Adrenal gland (tissue), 12 donors: ENCODE results near the gene VWA5B1. TPM values are rescaled to one million over a fixed set of nuclear protein-coding genes. Genes with fewer than 3 reads are reported as not detected.

Experiments used
- DNase-seq, 7 donors: peaks; one replicate each; pipeline ENCODE4 v3.0.0-alpha.2; 2019 to 2020
- H3K27ac ChIP-seq, 5 donors: fragments of 200-600 bp; sonication (generic) in 4 of 5; 1 replicate in 3 of 5; 2 replicates in 2 of 5; pipeline versions ENCODE4 v1.5.1 to v1.8.0; 2016 to 2020; ENCODE audit warnings: mild to moderate bottlenecking in 1 of 5
- H3K27me3 ChIP-seq: fragments of 200-600 bp; 2 replicates; pipeline ENCODE4 v1.8.0; 2021
- H3K36me3 ChIP-seq, 2 donors: fragments of 200-600 bp; replicated peaks in 1 of 2; 1 replicate in 1 of 2; 2 replicates in 1 of 2; pipeline versions ENCODE4 v1.5.1 to v1.8.0; 2018 to 2022
- H3K4me1 ChIP-seq, 2 donors: fragments of 200-600 bp; replicated peaks in 1 of 2; 1 replicate in 1 of 2; 2 replicates in 1 of 2; pipeline versions ENCODE4 v1.5.1 to v1.8.0; 2018 to 2021
- H3K4me3 ChIP-seq, 4 donors: fragments of 200-600 bp; sonication (generic) in 3 of 4; one replicate each; pipeline ENCODE4 v1.5.1; 2016 to 2018
- H3K9me3 ChIP-seq, 3 donors: fragments of 200-600 bp; sonication (generic) in 1 of 3; replicated peaks in 1 of 3; 1 replicate in 2 of 3; 2 replicates in 1 of 3; pipeline versions ENCODE4 v1.5.1 to v1.8.0; 2016 to 2021
- POLR2A ChIP-seq, 2 donors: fragments of 450-650 bp; IDR thresholded peaks; one replicate each; pipeline ENCODE4 v1.6.1; 2017; ENCODE audit warnings: antibody characterized with exemption in 2 of 2, mild to moderate bottlenecking in 2 of 2, moderate library complexity in 1 of 2
- WGBS, 4 donors: extraction: QIAGEN DNeasy Blood & Tissue Kit in 2 of 4; methylation state at CpG; one replicate each; pipeline versions ENCODE4 v1.1.5 to v1.1.7; 2013 to 2017; 5-methylcytosine and 5-hydroxymethylcytosine counted together
- intact Hi-C, 2 donors: fragments of 100-400 bp; cut with DNase I; formaldehyde crosslinking; loops; one replicate each; pipeline versions ENCODE4 v1.14.1 to v1.15.0; 2022 to 2023
- polyA plus RNA-seq, 3 donors: library from polyadenylated mRNA; stranded (reverse); fragments of 200-250 nt in 2 of 3; fragments of 350-450 nt in 1 of 3; fragmentation: Illumina TruSeq in 1 of 3; extraction: RNeasy Lipid Tissue Mini Kit (QIAGEN cat#74804) in 1 of 3; gene quantifications; one replicate each; pipeline ENCODE4 v1.2.3, GENCODE V29; 2013 to 2014
- total RNA-seq, 9 donors: library from RNA; depleted of rRNA in 4 of 9; stranded (reverse); fragments of >200 nt in 4 of 9; fragments of 120-200 nt in 1 of 9; fragmentation: NEBNext Ultra II Directional in 1 of 9; extraction: Animal tissue kit (Norgen Biotek cat#: 25700) in 1 of 9; gene quantifications; one replicate each; pipeline versions ENCODE4 v1.1.0 to v1.2.4, GENCODE V29; 2013 to 2023
- TF ChIP-seq, protein P1 (sequence below), 6 experiments: fragments of 450-650 bp in 4 of 6; fragments of 200-600 bp in 2 of 6; sonication (generic) in 1 of 6; IDR thresholded peaks; 1 replicate in 5 of 6; 2 replicates in 1 of 6; pipeline versions ENCODE4 v1.5.1 to v1.8.0; 2016 to 2021; ENCODE audit warnings: antibody characterized with exemption in 6 of 6, mild to moderate bottlenecking in 2 of 6, moderate library complexity in 1 of 6
- donor health status: healthy with polysubstance abuse.
- donor health status: Bipolar disorder and iron deficiency.
- donor health status: DM: yes; HTN: yes; CAD: no.
- donor health status: DM: no; HTN: no; CAD: no.
- donor health status: DM: no; HTN: no; CAD: no.
- donor health status: DM: yes; HTN: yes; CAD: no.

VWA5B1 gene
- total and polyA plus RNA-seq, 12 donors = 0.07 to 2.5 (median 0.26) TPM; not detected in 5

DNA sequence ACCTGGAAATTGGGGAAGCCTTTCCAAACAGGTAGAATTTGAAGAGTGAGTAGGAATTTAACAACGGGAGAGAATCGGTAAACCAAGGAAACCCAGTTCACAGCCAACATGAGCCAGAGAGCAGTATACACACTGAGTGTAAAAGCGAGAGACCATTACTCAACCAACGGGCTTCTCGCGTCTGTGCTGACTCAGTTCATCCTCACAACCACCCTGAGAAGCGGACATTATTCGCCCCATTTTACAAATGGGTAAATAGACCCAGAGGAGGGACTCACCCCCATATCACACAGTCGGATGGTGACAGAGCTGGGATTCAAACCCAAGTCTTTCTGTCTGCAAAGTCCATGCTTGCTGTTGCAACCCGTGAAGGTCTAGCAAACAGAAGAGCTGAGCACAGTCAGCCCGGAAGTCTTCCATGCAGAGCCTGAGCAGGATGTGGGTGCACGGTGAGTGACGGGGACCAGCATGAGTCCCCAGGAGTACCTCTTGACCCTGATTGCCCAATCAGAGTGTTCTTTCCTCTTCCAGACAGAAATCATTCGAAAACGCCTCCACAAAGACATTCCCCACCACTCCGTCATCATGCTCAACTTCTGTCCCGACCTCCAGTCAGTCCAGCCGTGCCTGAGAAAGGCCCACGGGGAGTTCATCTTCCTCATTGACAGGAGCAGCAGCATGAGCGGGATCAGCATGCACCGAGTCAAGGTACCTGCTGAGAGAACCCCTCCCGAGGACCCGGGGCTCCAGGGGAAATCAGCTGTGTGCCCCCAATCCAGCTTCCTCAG lies 32.3 kb downstream of the VWA5B1 start:
- intact Hi-C loops = no loop called here
- Histone ChIP-seq H3K9me3 (no peaks in the 10 kb centered on the region), H3K27ac (no peak overlapping the region), H3K4me3 (no peak overlapping the region), H3K36me3 (no peaks in the 10 kb centered on the region), H3K4me1 (peaks cover 0 to 10% of the 10 kb centered on the region in 2 donors), H3K27me3 (no peaks in the 10 kb centered on the region)
- no peak for DNase-seq
- WGBS, 4 donors = 82 to 93% (median 89%) methylated on average over 23 of the region's 23 CpGs
- TF ChIP-seq, protein P1, sequence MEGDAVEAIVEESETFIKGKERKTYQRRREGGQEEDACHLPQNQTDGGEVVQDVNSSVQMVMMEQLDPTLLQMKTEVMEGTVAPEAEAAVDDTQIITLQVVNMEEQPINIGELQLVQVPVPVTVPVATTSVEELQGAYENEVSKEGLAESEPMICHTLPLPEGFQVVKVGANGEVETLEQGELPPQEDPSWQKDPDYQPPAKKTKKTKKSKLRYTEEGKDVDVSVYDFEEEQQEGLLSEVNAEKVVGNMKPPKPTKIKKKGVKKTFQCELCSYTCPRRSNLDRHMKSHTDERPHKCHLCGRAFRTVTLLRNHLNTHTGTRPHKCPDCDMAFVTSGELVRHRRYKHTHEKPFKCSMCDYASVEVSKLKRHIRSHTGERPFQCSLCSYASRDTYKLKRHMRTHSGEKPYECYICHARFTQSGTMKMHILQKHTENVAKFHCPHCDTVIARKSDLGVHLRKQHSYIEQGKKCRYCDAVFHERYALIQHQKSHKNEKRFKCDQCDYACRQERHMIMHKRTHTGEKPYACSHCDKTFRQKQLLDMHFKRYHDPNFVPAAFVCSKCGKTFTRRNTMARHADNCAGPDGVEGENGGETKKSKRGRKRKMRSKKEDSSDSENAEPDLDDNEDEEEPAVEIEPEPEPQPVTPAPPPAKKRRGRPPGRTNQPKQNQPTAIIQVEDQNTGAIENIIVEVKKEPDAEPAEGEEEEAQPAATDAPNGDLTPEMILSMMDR (IDR thresholded peaks at IDR 0.05) = no peak
- TF ChIP-seq POLR2A (IDR thresholded peaks at IDR 0.05) = no peak

DNA sequence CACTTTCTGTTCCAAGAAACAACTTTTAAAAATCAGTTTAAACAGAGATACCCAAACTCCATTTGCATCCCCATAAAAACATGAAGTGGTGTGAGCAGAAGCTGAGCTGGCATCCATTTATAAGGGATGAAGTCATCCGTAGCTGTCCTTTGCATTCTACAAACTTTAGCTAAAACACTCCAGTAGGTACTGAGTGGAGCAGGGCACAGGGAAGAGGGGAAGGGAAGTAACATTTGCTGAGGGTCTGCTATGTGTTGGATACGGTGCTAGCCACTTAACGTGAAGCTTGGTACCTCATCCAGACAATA lies 32.9 kb downstream of the VWA5B1 start:
- WGBS, 4 donors = 81 to 95% (median 87%) methylated on average over 3 of the region's 3 CpGs
- Histone ChIP-seq H3K36me3 (no peaks in the 10 kb centered on the region), H3K27me3 (no peaks in the 10 kb centered on the region), H3K4me1 (peaks cover 0 to 10% of the 10 kb centered on the region in 2 donors), H3K4me3 (no peak overlapping the region), H3K27ac (no peak overlapping the region), H3K9me3 (no peaks in the 10 kb centered on the region)
- DNase-seq = no peak
- TF ChIP-seq POLR2A (IDR thresholded peaks at IDR 0.05) = no peak
- TF ChIP-seq, protein P1 (IDR thresholded peaks at IDR 0.05) = no peak
- intact Hi-C loops = no loop called here

DNA sequence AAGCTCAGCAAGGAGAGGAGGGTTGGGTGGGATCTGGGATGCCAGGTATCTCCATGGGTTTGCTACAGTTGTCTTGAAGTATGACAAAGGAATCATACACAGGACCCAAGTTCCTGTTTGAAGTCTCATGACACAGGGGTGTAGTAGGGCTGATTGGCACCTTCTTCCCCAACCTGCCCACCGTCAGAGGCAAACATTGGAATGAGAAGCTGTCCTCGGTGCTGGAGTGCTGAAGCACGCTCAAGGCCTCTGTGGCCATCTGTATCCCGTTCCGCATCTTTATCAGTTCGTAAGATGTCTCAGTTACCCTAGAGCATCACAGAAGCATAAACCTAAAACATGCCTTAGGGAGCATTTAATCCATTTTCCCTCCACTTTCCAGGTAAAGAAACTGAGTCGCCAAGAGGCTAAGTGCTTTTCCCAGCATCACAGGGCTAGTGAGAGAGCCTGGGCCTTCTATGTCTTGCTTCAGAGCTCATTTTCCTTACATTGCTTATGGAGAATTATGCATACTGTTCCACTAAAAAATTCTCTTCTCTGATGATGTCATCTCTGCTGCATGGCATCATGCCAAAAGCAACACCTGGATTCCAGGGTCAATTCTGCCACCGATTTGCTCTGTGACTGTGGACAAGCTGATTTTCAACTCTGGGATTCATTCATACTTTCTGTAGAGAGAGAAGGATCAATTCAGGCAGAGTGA lies 34.2 kb downstream of the VWA5B1 start:
- Histone ChIP-seq H3K36me3 (no peaks in the 10 kb centered on the region), H3K4me1 (peaks cover 0 to 10% of the 10 kb centered on the region in 2 donors), H3K9me3 (no peaks in the 10 kb centered on the region), H3K27ac (peak overlapping the region in 1 of 5 donors; percentile 31), H3K27me3 (no peaks in the 10 kb centered on the region), H3K4me3 (no peak overlapping the region)
- TF ChIP-seq POLR2A (IDR thresholded peaks at IDR 0.05) = no peak
- WGBS, 4 donors = 78 to 81% (median 80%) methylated on average over 8 of the region's 8 CpGs
- intact Hi-C loops = no loop called here
- DNase-seq = no peak

DNA sequence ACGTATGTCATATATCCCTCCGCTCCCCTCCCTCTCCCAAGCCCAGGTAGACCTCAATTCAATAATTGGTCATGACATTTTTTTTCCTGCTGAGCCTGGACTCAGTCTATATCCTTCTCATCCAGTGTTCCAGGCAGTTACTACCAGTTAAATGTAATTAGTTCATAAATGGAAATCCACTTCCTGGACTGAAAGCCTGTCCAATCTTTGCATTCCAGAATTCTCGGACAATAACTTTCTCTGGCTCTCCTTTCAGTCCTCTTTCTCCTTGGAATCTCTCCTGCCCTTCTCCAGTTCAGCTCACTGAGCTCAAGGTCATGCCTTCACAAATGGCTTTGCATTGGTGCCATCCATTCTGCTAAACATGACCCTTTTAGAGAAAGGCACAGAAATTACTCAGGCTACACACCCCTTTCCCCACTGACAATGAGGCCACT lies 34.8 kb downstream of the VWA5B1 start:
- Histone ChIP-seq H3K27ac (peak overlapping the region in 1 of 5 donors; percentile 31), H3K36me3 (no peaks in the 10 kb centered on the region), H3K4me1 (peaks cover 0 to 10% of the 10 kb centered on the region in 2 donors), H3K9me3 (no peaks in the 10 kb centered on the region), H3K27me3 (no peaks in the 10 kb centered on the region), H3K4me3 (no peak overlapping the region)
- intact Hi-C loops = no loop called here
- WGBS, 4 donors = 29 to 59% (median 52%) methylated on average over 3 of the region's 3 CpGs
- TF ChIP-seq POLR2A (IDR thresholded peaks at IDR 0.05) = no peak
- TF ChIP-seq, protein P1 (IDR thresholded peaks at IDR 0.05) = no peak
- no peak for DNase-seq
